Fibroblast of mammary gland (primary cell): ENCODE measurements around the gene CD300LD.

Source experiments
- DNase-seq: peaks from one replicate; pipeline ENCODE4 v3.0.0-alpha.2; 2010; ENCODE audit warnings: low read depth
- H3K4me3 ChIP-seq: 2 replicates; pipeline ENCODE4 v1.5.1; 2011; ENCODE audit warnings: low read depth, mild to moderate bottlenecking, low read length, moderate library complexity; ENCODE audit not compliant: control insufficient read depth
- TF ChIP-seq, protein P1 (sequence below): conservative IDR thresholded peaks from 2 replicates; pipeline ENCODE4 v1.5.1; 2011; ENCODE audit warnings: low read depth, low read length, inconsistent platforms; ENCODE audit not compliant: control insufficient read depth, insufficient read depth

Gene CD300LD

DNA sequence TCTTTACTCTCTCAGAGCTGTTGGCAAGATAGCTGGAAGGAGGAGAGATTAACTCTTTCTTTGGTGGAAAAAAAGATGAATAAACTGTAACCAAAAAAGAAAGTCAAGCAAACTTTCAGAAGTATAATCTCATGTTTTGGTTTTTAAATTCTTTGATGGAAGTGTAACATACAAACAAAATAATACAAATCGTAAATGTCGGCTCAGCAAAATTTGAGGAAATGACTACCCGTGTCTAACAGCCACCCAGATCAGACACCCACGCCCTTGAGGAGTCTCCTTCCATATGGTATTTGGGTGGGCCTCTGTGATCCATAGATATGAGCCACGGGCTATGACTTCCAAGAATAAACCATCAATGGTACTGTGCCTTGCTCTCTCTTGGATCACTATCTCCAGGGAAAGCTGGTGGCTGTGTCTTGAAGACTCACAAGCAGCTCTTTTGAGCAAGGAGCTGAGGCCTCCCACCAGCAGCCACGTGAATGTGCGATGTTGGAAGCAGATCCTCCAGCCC is 36.6 kb downstream of the CD300LD start:
- TF ChIP-seq, protein P1, sequence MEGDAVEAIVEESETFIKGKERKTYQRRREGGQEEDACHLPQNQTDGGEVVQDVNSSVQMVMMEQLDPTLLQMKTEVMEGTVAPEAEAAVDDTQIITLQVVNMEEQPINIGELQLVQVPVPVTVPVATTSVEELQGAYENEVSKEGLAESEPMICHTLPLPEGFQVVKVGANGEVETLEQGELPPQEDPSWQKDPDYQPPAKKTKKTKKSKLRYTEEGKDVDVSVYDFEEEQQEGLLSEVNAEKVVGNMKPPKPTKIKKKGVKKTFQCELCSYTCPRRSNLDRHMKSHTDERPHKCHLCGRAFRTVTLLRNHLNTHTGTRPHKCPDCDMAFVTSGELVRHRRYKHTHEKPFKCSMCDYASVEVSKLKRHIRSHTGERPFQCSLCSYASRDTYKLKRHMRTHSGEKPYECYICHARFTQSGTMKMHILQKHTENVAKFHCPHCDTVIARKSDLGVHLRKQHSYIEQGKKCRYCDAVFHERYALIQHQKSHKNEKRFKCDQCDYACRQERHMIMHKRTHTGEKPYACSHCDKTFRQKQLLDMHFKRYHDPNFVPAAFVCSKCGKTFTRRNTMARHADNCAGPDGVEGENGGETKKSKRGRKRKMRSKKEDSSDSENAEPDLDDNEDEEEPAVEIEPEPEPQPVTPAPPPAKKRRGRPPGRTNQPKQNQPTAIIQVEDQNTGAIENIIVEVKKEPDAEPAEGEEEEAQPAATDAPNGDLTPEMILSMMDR, result no peak
- no peak for DNase-seq
- H3K4me3 ChIP-seq, result no peak overlapping the region

DNA sequence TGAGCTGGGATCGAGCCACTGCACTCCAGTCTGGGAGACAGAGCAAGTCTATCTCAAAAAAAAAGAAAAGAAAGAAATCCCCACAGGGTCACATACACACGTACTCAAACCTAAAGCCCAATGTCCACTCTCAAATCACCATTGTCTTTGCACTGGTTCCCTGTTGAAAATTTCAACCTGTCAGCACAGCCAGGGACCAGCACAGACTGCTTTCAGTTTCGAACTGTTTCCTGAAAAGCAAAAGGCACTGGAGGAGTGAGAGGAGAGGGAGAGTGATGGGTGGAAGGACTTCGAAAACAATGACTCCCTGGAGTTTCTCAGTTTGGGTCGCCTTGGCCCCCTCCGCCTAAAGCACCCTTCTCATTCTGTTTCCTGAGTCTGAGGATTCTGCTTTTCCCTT is 37.2 kb downstream of the CD300LD start:
- no peak for DNase-seq
- H3K4me3 ChIP-seq, result no peak overlapping the region
- TF ChIP-seq, protein P1, result no peak

- TF ChIP-seq, protein P1, result no peak
- H3K4me3 ChIP-seq, result no peak overlapping the region
These were observed 40.0 kb downstream of the CD300LD start for GRCh38 chr17:74552037-74552436.

GRCh38 chr17:74550602-74551001 is 41.5 kb downstream of the CD300LD start:
- TF ChIP-seq, protein P1, result no peak
- H3K4me3 ChIP-seq, result no peak overlapping the region
- no peak for DNase-seq

More at GRCh38 chr17:74552037-74552436, 40.0 kb downstream of the CD300LD start:
- DNase-seq, result no peak

DNA sequence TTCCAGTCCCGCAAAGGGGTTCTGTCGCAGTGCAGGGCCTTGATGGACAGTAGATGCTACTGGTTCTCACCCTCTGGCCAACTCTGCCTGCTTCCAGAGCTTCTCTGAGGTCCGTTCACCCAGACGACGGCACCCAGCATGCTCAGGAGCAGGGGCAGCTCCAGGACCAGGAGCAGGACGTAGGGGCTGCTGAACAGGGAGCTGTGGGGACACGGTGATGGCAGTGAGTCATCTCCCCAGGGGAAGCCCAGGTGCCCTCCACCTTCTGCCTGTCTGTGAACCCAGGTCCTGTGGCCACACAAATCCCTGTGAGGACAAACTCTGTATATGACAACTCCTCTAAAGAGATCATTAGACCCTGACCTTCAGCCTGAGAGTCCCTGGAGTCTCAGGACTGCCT is 42.7 kb downstream of the CD300LD start:
- no peak overlapping the region for H3K4me3 ChIP-seq
- DNase-seq, result no peak
- TF ChIP-seq, protein P1, result no peak

- DNase-seq, result no peak
- TF ChIP-seq, protein P1, result no peak
- no peak overlapping the region for H3K4me3 ChIP-seq
These were observed 44.3 kb downstream of the CD300LD start for GRCh38 chr17:74547736-74548135.

GRCh38 chr17:74547264-74547663 is 44.8 kb downstream of the CD300LD start:
- DNase-seq, result no peak
- TF ChIP-seq, protein P1, result no peak
- no peak overlapping the region for H3K4me3 ChIP-seq
